ENCODE data around the gene PRDM2.

GRCh38 chr1:13794231-13795187 is 94.5 kb downstream of the PRDM2 start:
- TF ChIP-seq, protein P1, sequence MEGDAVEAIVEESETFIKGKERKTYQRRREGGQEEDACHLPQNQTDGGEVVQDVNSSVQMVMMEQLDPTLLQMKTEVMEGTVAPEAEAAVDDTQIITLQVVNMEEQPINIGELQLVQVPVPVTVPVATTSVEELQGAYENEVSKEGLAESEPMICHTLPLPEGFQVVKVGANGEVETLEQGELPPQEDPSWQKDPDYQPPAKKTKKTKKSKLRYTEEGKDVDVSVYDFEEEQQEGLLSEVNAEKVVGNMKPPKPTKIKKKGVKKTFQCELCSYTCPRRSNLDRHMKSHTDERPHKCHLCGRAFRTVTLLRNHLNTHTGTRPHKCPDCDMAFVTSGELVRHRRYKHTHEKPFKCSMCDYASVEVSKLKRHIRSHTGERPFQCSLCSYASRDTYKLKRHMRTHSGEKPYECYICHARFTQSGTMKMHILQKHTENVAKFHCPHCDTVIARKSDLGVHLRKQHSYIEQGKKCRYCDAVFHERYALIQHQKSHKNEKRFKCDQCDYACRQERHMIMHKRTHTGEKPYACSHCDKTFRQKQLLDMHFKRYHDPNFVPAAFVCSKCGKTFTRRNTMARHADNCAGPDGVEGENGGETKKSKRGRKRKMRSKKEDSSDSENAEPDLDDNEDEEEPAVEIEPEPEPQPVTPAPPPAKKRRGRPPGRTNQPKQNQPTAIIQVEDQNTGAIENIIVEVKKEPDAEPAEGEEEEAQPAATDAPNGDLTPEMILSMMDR (optimal IDR thresholded peaks at IDR 0.05 in 1 of 3, IDR thresholded peaks at IDR 0.05 in 1 of 3, conservative IDR thresholded peaks at IDR 0.05 in 1 of 3; ENCODE audit: extremely low read depth in 1 of 3, insufficient read depth in 2 of 3, low read length in 3 of 3), result no peak
- TF ChIP-seq EZH2 (IDR thresholded peaks at IDR 0.05; ENCODE audit: low read length), result no peak

Measured in keratinocyte (primary cell).